ENCODE results near the gene ANKRD34A. TPM values are rescaled to one million over a fixed set of nuclear protein-coding genes. Genes with fewer than 3 reads are reported as not detected.

ANKRD34A gene
- total RNA-seq, 1 experiment from 2014 or later, result 1.1 TPM

DNA sequence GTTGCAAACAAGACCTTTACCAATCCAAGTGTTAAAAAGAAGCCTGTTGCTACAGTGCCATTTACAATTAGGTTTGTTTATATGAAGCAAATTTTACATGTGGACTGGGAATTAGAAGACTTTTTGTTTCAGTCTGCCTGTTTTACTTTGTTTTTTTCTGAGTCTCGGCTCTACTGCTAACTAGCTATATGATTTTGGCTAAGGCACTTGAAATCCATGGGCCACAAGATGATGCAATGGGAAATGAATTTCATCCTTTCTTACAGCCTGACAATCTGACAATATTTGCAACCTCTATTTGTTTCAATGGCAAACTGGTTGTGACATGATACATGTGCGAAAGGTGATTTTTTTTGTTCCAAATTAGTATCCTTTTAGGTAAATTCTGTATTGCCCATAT, 42.1 kb downstream of the ANKRD34A start:
- BruUV-seq (replicated peaks), result no TSS peak

More for the DNA sequence above, 42.1 kb downstream of the ANKRD34A start:
- H3K4me2 ChIP-seq (ENCODE audit: low read length), result no peak overlapping the region
- peaks cover 16% of the 10 kb centered on the region for H3K79me2 ChIP-seq (ENCODE audit: insufficient read depth, low read length)
- intact Hi-C loops (cut with micrococcal nuclease), result no loop called here
- H2AFZ ChIP-seq (ENCODE audit: low read depth, low read length, poor library complexity, severe bottlenecking), result no peak overlapping the region
- H3K9me3 ChIP-seq (ENCODE audit: control insufficient read depth in 1 of 2, insufficient read depth in 1 of 2, low read depth in 1 of 2, low read length in 2 of 2), result no peaks in the 10 kb centered on the region
- H3K4me3 ChIP-seq (replicated peaks in 1 of 2; ENCODE audit: low read depth in 1 of 2, low read length in 2 of 2), result no peak overlapping the region
- H3K27me3 ChIP-seq (ENCODE audit: insufficient read depth, low read length), result no peaks in the 10 kb centered on the region
- DNase-seq (ENCODE audit: low read depth, low spot score) (no peak), ATAC-seq (no peak)
- ChIA-PET POLR2A (interaction anchor here (1.6 kb wide), 1 partner anchor 31 kb away, joined by 6 read pairs; no protein-coding TSS in a partner anchor), CTCF (no interaction called here), RAD21 (ENCODE audit: low non-redundant PET in 1 of 2, low total read pairs in 2 of 2, uncharacterized antibody in 2 of 2, unreplicated experiment in 2 of 2) (no interaction called here)
- TF ChIP-seq SIN3A (IDR thresholded peaks at IDR 0.05; ENCODE audit: low read depth), result no peak
- TF ChIP-seq FOSL1 (IDR thresholded peaks at IDR 0.05; ENCODE audit: low read depth), result no peak
- TF ChIP-seq, protein P1, sequence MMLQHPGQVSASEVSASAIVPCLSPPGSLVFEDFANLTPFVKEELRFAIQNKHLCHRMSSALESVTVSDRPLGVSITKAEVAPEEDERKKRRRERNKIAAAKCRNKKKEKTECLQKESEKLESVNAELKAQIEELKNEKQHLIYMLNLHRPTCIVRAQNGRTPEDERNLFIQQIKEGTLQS (IDR thresholded peaks at IDR 0.05), result no peak
- no peak for TF ChIP-seq EGR1 (IDR thresholded peaks at IDR 0.05; ENCODE audit: low read depth)
- no peak for TF ChIP-seq POLR2A (IDR thresholded peaks at IDR 0.05; ENCODE audit: borderline replicate concordance, extremely low read depth, insufficient read depth, insufficient read length)
- TF ChIP-seq, protein P2, sequence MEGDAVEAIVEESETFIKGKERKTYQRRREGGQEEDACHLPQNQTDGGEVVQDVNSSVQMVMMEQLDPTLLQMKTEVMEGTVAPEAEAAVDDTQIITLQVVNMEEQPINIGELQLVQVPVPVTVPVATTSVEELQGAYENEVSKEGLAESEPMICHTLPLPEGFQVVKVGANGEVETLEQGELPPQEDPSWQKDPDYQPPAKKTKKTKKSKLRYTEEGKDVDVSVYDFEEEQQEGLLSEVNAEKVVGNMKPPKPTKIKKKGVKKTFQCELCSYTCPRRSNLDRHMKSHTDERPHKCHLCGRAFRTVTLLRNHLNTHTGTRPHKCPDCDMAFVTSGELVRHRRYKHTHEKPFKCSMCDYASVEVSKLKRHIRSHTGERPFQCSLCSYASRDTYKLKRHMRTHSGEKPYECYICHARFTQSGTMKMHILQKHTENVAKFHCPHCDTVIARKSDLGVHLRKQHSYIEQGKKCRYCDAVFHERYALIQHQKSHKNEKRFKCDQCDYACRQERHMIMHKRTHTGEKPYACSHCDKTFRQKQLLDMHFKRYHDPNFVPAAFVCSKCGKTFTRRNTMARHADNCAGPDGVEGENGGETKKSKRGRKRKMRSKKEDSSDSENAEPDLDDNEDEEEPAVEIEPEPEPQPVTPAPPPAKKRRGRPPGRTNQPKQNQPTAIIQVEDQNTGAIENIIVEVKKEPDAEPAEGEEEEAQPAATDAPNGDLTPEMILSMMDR (IDR thresholded peaks at IDR 0.05 in 2 of 3, conservative IDR thresholded peaks at IDR 0.05 in 1 of 3; ENCODE audit: borderline replicate concordance in 1 of 3, insufficient read depth in 1 of 3, low read depth in 2 of 3, low read length in 2 of 3), result no peak
- TF ChIP-seq, protein P3, sequence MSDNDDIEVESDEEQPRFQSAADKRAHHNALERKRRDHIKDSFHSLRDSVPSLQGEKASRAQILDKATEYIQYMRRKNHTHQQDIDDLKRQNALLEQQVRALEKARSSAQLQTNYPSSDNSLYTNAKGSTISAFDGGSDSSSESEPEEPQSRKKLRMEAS (IDR thresholded peaks at IDR 0.05), result no peak
- no peak for TF ChIP-seq POLR2AphosphoS5 (IDR thresholded peaks at IDR 0.05; ENCODE audit: low read depth, low read length)
- TF ChIP-seq RAD21 (IDR thresholded peaks at IDR 0.05; ENCODE audit: low read depth), result no peak
- TF ChIP-seq, protein P4, sequence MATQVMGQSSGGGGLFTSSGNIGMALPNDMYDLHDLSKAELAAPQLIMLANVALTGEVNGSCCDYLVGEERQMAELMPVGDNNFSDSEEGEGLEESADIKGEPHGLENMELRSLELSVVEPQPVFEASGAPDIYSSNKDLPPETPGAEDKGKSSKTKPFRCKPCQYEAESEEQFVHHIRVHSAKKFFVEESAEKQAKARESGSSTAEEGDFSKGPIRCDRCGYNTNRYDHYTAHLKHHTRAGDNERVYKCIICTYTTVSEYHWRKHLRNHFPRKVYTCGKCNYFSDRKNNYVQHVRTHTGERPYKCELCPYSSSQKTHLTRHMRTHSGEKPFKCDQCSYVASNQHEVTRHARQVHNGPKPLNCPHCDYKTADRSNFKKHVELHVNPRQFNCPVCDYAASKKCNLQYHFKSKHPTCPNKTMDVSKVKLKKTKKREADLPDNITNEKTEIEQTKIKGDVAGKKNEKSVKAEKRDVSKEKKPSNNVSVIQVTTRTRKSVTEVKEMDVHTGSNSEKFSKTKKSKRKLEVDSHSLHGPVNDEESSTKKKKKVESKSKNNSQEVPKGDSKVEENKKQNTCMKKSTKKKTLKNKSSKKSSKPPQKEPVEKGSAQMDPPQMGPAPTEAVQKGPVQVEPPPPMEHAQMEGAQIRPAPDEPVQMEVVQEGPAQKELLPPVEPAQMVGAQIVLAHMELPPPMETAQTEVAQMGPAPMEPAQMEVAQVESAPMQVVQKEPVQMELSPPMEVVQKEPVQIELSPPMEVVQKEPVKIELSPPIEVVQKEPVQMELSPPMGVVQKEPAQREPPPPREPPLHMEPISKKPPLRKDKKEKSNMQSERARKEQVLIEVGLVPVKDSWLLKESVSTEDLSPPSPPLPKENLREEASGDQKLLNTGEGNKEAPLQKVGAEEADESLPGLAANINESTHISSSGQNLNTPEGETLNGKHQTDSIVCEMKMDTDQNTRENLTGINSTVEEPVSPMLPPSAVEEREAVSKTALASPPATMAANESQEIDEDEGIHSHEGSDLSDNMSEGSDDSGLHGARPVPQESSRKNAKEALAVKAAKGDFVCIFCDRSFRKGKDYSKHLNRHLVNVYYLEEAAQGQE (IDR thresholded peaks at IDR 0.05; ENCODE audit: low read depth), result no peak
- no peak for TF ChIP-seq EZH2phosphoT487 (IDR thresholded peaks at IDR 0.05; ENCODE audit: borderline replicate concordance)
- TF ChIP-seq, protein P5, sequence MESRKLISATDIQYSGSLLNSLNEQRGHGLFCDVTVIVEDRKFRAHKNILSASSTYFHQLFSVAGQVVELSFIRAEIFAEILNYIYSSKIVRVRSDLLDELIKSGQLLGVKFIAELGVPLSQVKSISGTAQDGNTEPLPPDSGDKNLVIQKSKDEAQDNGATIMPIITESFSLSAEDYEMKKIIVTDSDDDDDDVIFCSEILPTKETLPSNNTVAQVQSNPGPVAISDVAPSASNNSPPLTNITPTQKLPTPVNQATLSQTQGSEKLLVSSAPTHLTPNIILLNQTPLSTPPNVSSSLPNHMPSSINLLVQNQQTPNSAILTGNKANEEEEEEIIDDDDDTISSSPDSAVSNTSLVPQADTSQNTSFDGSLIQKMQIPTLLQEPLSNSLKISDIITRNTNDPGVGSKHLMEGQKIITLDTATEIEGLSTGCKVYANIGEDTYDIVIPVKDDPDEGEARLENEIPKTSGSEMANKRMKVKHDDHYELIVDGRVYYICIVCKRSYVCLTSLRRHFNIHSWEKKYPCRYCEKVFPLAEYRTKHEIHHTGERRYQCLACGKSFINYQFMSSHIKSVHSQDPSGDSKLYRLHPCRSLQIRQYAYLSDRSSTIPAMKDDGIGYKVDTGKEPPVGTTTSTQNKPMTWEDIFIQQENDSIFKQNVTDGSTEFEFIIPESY (IDR thresholded peaks at IDR 0.05; ENCODE audit: extremely low read depth, insufficient replicate concordance, low read length), result no peak
- H3K9ac ChIP-seq (ENCODE audit: low read length), result no peak overlapping the region
- peaks cover 6 to 8% of the 10 kb centered on the region in 2 experiments; a peak in 3 of 4 replicates for H3K36me3 ChIP-seq (ENCODE audit: control insufficient read depth in 1 of 2, insufficient read depth in 2 of 2, low read length in 2 of 2)
- no peak overlapping the region for H3K27ac ChIP-seq (ENCODE audit: low read depth, low read length)
- H3K4me1 ChIP-seq (ENCODE audit: control insufficient read depth in 1 of 2, insufficient read depth in 2 of 2, low read length in 2 of 2), result peaks cover 14 to 26% of the 10 kb centered on the region in 2 experiments; a peak in 3 of 4 replicates
- no peaks in the 10 kb centered on the region for H4K20me1 ChIP-seq (ENCODE audit: insufficient read depth)
- H3K9me2 ChIP-seq (ENCODE audit: insufficient read depth), result no peaks in the 10 kb centered on the region

Measured in HCT116 (cell line).